ENCODE data around the gene F8A1.
"Not testable (repeated sequence)": the region's sequence is repeated elsewhere in the genome, so short reads cannot be mapped to it uniquely, and the experiment has no call there.

The F8A1 gene

GRCh38 chrX:154886069-154886788 lies at the start of gene F8A1:
TSS of gene F8A1 (plus strand) at chrX:154886355. CDS start at chrX:154886375, 20 bp downstream.
- peak in 1 of 2 donors; percentile 9 for DNase-seq (ENCODE audit: extremely low read depth in 1 of 2, low read depth in 1 of 2)

DNA sequence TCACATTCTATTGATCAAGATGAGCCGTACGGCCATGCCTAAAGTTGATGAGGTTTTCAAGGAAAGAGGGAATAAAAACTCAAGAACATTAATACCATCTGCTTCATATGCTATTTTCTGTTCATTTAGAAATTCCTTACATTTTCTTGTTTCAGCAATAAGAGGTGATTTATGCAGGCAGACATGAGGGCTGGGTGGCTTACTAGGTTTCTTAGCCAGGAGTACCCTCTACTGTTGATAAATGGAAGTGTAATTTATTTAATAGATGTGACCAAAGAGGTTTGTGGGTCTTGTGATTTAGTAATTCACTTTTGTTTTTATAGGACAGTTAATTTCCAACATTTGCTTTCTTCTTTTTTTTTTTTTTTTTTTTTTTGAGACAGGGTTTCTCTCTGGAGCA lies 45.3 kb upstream of the F8A1 start:
- no peak for DNase-seq (ENCODE audit: extremely low read depth in 1 of 2, low read depth in 1 of 2)

DNA sequence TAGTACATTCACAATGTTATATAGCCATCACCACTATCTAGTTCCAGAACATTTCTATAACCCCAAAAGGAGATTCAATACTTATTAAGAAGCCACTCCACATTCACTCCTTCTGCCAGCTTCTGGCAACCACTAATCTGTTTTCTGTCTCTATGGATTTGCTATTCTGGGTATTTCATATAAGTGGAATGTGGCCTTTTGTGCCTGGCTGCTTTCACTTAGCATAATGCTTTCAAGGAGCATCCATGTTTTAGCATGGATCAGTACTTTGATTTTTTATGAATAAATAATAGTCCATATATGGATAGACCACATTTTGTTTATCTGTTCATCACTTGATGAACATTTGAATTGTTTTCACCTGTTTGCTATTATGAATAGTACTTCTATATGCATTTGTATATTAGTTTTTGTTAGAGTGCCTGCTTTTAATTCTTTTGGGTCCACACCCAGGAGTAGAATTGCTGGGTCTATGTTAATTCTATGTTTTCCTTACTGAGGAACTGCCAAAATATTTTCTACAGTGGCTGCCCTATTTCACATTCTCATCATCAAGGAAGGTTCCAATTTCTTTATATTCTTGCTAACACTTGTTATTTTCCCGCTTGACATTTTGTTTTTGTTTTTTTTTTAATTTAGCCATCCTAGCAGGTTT lies 35.1 kb upstream of the F8A1 start:
- no peak for DNase-seq (ENCODE audit: extremely low read depth in 1 of 2, low read depth in 1 of 2)

DNA sequence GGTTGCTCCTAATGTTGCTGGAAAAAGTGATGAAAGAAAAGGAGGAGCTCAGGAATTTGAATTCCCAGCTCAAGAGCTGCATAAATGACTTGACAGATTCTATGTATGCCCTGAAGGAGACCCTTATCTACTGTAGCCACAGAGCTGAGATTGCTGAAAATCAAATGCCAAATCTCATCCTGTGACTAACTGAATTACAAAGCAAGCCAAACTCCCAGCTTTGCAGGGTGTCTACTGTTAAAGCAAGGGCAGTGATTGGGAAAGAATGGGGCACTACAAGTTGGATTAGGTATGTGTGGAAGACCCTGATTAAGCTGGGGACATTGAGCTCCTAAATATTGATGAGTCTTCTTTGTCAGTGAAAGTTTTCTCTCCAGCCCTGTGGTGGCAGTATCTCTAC lies 30.9 kb upstream of the F8A1 start:
- DNase-seq (ENCODE audit: extremely low read depth in 1 of 2, low read depth in 1 of 2), result no peak

DNA sequence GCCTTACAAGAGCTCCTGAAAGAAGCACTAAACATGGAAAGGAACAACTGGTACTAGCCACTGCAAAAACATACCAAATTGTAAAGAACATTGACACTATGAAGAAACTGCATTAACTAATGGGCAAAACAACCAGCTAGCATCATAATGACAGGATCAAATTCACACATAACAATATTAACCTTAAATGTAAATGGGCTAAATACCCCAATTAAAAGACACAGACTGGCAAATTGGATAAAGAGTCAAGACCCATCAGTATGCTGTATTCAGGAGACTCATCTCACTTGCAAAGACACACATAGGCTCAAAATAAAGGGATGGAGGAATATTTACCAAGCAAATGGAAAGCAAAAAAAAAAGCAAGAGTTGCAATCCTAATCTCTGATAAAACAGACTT lies 17.6 kb upstream of the F8A1 start:
- DNase-seq (ENCODE audit: extremely low read depth in 1 of 2, low read depth in 1 of 2), result not testable (repeated sequence)

- no peak for DNase-seq (ENCODE audit: extremely low read depth in 1 of 2, low read depth in 1 of 2)
These were observed 12.8 kb upstream of the F8A1 start for GRCh38 chrX:154873329-154873728.

GRCh38 chrX:154884069-154884468 lies 2.1 kb upstream of the F8A1 start:
- not testable (repeated sequence) for DNase-seq (ENCODE audit: extremely low read depth in 1 of 2, low read depth in 1 of 2)

- not testable (repeated sequence) for DNase-seq (ENCODE audit: extremely low read depth in 1 of 2, low read depth in 1 of 2)
These were observed 1.1 kb upstream of the F8A1 start for GRCh38 chrX:154885057-154885456.

- DNase-seq (ENCODE audit: extremely low read depth in 1 of 2, low read depth in 1 of 2), result not testable (repeated sequence)
These were observed 606 bp upstream of the F8A1 start for GRCh38 chrX:154885549-154885948.

- not testable (repeated sequence) for DNase-seq (ENCODE audit: extremely low read depth in 1 of 2, low read depth in 1 of 2)
These were observed 650 bp downstream of the F8A1 start for GRCh38 chrX:154886789-154887221.

- DNase-seq (ENCODE audit: extremely low read depth in 1 of 2, low read depth in 1 of 2), result no peak
These were observed 5.0 kb downstream of the F8A1 start for GRCh38 chrX:154890990-154891639.

GRCh38 chrX:154892296-154892695 lies 6.1 kb downstream of the F8A1 start:
- no peak for DNase-seq (ENCODE audit: extremely low read depth in 1 of 2, low read depth in 1 of 2)

DNA sequence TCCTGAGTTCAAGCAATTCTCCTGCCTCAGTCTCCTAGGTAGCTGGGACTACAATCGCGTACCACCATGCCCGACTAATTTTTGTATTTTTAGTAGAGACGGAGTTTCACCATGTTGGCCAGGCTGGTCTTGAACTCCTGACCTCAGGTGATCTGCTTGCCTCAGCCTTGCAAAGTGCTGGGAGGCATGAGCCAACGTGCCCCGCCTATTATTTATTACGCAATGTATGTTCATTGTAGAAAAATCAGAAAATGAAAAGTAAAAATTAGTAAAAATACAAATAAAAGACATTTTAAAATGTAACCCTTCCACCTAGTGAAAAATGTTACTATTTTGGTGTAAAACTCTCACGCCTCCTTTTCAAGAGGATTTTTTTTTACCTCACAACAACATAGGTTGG lies 14.2 kb downstream of the F8A1 start:
- no peak for DNase-seq (ENCODE audit: extremely low read depth in 1 of 2, low read depth in 1 of 2)

GRCh38 chrX:154902408-154902807 lies 16.3 kb downstream of the F8A1 start:
- no peak for DNase-seq (ENCODE audit: extremely low read depth in 1 of 2, low read depth in 1 of 2)

DNA sequence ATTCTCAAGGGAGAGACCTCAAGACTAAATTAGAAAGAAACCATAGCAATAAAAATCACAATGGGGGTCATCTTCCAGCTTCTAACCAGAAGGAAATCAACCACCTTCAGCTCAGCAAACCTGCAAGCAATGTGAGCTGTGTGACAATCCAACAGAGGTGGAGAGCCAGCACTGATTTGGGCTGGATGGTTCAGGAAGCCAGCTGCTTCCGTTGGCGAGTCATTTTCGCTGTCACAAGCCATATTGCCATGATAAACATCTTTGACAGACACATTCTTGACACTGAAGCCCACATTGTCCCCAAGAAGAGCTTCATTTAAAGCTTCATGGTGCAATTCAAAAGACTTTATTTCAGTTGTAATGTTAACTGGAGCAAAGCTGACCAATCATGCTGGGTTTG lies 22.7 kb downstream of the F8A1 start:
- DNase-seq (ENCODE audit: extremely low read depth in 1 of 2, low read depth in 1 of 2), result no peak

DNA sequence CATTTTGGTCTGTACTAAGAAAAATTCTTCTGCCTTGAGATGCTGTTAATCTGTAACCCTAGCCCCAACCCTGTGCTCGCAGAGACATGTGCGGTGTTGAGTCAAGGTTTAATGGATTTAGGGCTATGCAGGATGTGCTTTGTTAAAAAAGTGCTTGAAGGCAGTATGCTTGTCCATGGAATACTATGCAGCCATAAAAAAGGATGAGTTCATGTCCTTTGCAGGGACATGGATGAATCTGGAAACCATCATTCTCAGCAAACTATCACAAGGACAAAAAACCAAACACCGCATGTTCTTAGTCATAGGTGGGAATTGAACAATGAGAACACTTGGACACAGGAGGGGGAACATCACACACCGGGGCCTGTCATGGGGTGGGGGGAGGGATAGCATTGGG lies 23.9 kb downstream of the F8A1 start:
- DNase-seq (ENCODE audit: extremely low read depth in 1 of 2, low read depth in 1 of 2), result not testable (repeated sequence)

- not testable (repeated sequence) for DNase-seq (ENCODE audit: extremely low read depth in 1 of 2, low read depth in 1 of 2)
These were observed 24.4 kb downstream of the F8A1 start for GRCh38 chrX:154910528-154910927.

DNA sequence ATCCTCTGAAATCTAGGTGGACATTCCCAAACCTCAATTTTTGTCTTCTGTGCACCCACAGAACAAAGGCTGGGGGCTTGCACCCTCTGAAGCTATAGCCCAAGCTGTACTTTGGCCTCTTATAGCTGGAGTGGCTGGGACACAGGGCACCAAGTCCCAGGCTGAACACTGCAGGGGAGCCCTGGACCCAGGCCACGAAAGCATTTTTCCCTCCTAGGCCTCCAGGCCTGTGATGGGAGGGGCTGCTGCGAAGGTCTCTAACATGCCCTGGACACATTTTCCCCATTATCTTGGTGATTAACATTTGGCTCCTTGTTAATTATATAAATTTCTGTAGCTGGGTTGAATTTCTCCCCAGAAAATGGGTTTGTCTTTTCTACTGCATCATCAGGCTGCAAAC lies 27.9 kb downstream of the F8A1 start:
- DNase-seq (ENCODE audit: extremely low read depth in 1 of 2, low read depth in 1 of 2), result no peak

DNA sequence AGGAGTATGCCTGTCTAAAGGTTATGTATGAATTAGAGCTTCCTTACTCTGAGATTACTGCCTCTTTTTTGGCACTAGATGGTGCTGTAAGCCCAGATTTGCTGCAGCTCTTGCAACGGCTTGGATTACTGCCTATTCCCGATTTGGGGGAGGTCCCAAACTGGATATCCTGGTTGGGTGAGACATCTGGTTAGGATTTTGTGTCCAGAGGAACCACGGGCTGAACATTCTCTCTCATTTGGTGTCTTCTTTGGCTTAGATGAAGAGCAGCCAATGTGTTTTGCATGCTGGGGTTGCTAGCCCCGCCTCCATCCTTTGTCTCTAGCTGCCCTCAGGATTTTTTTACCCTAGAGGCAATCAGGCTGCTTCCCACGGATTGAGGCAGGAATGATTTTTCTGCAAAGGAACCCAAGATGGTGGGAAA lies 31.9 kb downstream of the F8A1 start:
- no peak for DNase-seq (ENCODE audit: extremely low read depth in 1 of 2, low read depth in 1 of 2)

- DNase-seq (ENCODE audit: extremely low read depth in 1 of 2, low read depth in 1 of 2), result not testable (repeated sequence)
These were observed 38.6 kb downstream of the F8A1 start for GRCh38 chrX:154924771-154925170.
